Esophagus mucosa (tissue), 1 donor: ENCODE measurements around the gene MEAK7. TPM values are rescaled to one million over a fixed set of nuclear protein-coding genes. Genes with fewer than 3 reads are reported as not detected.
A peak's percentile ranks its signal among the peaks of the same experiment; 100 is the strongest.

ENCODE experiments used
- ATAC-seq: fragments of 200-7000 bp; cut with Tn5 transposase; one replicate; pipeline ENCODE4 v1.9.1; 2020
- total RNA-seq: library from RNA; stranded (reverse); gene quantifications from one replicate; pipeline ENCODE4 v1.2.4, GENCODE V29; 2023
- donor health status: DM: yes; HTN: yes; CAD: no.

Gene MEAK7
- total RNA-seq, 1 donor from 2014 or later = 58.3 TPM

DNA sequence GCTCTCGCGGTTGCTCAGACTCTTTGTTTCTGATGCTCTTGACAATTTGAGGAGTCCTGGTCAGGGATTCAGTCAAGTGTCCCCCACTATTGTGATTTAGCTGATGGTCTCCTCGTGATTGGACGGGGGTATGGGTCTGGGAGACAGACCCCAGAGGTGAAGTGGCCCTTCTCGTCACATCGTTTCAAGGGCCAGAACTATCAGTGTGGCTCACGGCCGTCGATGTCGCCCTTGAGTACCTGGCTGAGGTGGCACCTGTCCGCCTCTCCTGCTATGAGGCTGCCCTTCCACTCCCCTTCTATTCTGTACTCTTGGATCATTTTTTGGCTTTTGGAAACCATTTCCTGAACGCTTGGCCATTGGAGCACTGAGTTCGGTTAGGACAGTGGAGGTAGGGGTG lies 7.4 kb upstream of the MEAK7 start:
- ATAC-seq = no peak

DNA sequence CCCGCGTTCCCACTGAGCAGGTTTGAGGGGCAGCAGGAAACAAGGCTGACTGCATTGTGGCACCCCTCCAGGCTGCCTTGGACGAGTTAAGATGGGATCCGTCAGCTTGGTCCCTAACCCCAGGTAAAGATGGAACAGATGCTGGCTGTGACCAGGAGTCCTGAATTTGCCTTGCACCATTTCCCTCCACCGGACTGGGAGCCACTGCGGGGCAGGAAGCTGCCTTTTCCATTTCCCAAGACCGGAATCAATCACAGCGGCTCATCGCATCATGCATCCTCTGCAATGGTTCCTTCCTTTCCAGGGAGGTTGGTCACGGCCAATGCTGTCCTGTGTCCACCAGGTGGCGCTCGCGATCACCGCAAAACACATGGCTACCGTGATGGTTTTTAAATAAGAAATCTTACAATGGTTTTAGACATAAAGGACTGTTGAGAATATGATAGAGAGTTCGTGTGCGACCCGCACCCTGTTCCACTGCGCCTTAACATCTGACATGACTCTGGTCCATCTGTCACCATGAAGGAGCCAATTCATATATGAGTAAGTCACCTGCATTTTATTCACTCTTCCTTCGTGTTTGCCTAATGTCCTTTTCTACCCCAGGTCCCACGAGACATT lies 6.8 kb upstream of the MEAK7 start:
- peak; percentile 69 for ATAC-seq

- no peak for ATAC-seq
Measured at GRCh38 chr16:84509032-84509950, 4.8 kb upstream of the MEAK7 start.

DNA sequence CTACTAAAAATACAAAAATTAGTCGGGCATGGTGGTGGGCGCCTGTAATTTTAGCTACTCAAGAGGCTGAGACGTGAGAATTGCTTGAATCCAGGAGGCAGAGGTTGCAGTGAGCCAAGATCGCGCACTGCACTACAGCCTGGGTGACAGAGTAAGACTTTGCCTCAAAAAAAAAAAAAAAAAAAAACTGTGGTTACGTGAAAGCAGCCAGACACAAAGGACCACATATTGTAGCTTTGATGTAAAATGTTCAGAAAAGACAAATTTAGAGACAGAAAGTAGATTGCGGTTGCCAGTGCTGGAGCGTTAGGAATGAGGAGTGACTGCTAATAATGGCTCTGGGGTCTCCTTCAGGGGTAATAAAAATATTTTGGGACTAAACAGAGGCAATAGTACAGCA lies 4.0 kb upstream of the MEAK7 start:
- no peak for ATAC-seq

DNA sequence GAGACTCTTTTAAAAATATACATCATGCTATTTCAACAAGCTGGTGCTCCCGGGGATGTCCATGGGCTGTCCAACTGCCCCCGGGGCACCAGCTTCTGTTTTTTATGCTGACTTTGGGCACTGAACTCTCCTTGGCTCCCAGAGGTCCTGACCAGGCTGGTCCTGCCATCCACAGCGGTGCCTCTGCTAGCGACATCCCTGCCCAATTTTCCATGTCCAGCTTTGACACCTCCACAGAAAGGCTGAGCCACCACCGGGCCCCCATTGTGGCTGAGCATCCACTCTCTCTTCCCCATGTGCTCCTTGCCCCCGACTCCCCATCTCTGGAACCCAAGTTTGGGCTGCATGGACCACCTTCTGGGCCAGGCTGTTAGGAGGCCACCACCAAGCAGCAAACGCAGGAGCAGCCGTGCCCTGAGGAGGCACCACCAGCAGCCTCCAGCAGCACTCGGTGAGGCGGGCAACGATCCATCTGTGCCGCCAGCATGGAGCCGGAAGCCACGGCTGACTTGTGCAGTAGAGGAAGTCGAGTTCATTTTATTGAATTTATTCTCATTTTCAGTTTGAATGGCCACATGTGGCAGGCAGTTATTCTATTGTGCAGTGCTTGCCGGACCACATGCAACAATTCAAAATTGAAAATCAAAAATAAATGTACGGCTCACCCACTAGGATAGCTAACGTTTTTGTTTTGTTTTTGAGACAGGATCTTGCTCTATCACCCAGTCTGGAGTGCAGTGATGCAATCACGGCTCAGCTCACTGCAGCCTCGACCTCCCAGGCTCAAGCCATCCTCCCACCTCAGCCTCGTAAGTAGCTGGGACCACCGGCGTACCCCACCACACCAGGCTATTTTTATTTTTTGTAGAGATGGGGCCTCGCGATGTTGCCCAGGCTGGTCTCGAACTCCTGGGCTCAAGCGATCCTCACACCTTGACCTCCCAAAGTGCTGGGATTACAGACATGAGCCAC lies 2.8 kb upstream of the MEAK7 start:
- no peak for ATAC-seq

DNA sequence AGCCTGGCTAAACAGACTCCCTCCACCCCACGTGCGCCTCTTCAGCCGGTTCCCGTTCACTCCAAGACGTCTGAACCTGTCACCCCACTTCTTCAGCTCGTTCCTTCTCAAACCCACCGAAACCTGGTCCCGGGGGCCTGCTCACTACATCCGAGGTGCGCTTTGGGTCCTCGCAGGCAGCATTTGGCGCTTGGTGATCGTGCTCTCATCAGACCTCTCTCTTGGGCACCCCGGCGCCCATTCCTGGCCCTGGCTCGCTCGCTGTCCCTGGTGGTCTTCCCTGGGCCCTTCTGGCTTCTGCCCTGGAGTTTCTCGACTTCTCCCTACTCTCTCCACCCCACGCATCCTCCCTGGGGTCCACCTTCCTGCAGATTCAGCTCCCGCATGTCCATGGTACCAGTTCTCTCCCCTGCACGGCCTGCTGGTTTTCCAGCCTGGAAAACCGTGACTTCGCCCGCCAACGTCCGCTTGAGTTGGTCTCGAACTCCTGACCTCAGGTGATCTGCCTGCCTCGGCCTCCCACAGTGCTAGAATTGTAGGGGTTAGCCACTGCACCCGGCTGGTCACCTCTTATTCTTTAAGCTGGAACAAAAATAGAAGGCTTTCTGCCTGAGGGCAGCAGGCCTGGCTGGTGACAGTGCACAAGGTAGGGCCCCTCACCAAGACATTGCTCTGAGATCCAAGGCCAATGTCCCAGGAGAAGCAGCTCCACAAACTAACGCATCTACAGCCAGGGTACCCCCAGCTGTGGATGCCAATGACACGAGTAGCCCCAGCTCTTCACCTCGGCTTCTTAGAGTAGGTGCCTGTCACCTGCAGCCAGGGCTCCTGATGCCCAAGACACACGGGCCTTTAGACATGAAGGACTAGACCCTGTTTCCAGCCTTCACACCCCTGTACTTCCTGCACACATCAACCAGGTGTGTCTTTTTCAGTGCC lies 1.1 kb upstream of the MEAK7 start:
- ATAC-seq = peak; percentile 0

- no peak for ATAC-seq
Measured at GRCh38 chr16:84503751-84504395, 586 bp downstream of the MEAK7 start.

GRCh38 chr16:84502581-84502980 lies 1.9 kb downstream of the MEAK7 start:
- no peak for ATAC-seq

DNA sequence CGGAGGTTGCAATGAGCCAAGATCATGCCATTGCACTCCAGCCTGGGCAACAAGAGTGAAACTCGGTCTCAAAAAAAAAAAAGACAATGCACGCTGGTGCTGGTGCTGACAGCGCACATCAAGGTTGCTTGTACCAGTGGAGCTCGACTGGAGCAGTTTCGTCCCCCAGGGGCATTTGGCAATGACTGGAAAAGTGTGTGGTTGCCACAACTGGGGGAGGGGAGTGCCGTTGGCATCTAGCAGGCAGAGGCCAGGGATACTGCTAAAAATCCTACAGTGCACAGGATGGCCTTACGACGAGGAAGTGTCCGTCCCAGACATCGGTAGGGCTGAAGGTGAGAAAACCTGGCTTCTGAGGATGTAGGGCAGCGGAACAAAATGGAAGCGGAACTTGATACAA lies 2.4 kb downstream of the MEAK7 start:
- ATAC-seq = peak; percentile 17

- peak; percentile 62 for ATAC-seq
Measured at GRCh38 chr16:84501077-84501735, 3.3 kb downstream of the MEAK7 start.

DNA sequence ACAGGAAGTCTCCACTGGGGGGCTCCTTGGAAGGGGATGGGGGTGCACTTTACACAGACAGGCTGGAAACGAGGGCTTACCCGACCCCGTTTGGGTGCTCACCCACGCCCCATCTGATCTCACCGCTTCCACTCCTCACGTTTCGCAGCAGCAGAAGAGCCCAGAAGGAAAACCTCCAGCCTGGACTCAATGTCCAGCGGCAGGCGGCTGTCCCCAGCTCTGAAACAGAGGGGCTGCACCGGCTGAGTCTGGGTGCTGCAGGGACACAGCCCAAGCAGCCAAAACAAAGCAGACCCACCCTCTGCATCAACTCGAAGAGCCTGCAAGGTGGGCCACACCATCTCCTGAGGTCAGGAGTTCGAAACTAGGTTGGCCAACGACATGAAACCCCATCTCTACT lies 3.9 kb downstream of the MEAK7 start:
- ATAC-seq = no peak

DNA sequence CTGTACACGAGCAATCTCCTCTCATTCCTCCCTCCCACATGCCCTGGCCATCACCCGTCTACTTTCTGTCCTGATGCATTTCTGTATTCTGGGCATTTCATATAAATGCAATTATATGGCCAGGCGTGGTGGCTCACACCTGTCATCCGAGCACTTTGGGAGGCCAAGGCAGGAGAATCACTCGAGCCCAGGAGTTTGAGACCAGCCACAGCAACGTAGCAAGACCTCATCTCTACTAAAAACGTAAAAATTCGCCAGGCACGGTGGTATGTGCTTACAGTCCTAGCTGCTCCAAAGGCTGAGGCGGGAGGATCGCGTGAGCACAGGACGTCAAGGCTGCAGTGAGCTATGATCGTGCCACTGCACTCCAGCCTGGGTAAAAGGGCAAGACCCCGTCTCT lies 4.8 kb downstream of the MEAK7 start:
- no peak for ATAC-seq

- no peak for ATAC-seq
Measured at GRCh38 chr16:84498859-84499620, 5.4 kb downstream of the MEAK7 start.

DNA sequence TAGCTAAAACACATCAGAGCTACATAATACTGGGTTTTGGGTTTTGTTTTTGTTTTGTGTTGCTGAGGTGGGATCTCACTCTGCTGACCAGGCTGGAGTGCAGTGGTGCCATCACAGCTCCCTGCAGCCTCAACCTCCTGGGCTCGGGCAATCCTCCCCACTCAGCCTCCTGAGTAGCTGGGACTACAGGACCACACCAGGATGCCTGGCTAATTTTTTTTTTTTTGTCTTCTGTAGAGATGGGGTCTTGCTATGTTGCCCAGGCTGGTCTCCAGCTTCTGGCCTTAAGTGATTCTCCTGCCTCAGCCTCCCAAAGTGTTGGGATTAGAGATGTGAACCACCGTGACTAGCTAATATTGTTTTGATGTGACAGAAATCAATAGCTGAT lies 6.2 kb downstream of the MEAK7 start:
- ATAC-seq = no peak

DNA sequence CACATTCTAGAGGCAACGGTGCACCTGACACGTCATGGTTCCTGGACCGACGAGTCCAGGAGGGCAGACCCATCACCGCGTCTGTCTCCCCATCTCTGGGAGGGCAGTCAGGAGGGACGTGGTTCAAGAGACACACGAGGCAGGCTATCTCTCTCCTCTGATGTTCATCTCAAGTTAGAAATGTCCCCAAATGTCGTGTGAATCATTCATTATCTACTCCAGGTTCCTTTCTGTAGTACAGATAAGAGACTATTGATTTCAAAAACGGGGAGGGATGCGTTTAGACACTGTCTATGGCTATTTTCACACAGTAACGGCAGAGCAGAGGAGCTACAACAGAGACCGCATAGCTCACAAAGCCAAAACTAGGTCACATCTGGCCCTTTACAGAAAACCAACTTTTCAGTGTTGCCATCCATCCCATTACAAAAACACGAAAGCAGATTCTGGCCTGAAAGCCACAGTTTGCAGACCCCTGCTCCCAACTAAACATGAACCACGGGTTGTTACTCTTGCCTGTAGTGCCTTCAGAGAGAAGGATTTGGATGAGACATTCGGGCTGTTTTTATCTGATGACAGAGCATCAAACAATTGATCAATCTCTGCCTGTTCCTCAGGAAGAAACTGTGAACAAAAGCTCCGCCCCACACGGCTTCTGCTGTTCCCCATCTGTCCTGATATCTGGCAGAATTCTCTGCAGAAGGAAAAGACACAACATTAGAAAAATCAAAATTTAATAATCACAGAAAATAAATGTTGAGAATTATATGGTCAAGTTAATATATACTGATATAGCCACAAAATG lies 6.8 kb downstream of the MEAK7 start:
- no peak for ATAC-seq

DNA sequence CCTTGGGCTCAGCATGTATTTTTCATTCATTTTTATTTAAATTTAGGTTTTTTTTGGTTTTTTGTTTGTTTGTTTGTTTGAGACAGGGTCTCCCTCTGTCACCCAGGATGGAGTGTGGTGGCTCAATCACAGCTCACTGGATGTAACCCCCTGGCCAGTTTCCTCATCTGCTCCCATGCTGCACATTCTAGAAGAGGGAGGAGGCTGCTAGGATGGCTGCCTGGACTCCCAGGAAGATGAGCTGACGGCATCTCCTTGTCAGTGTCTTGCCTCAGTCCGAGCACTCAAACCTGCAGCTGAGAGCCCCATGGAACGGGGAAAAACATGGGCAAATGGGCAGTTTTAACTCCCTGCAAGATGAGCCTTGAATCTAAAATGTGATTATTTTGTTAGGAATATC lies 7.5 kb downstream of the MEAK7 start:
- ATAC-seq = no peak

- ATAC-seq = no peak
Measured at GRCh38 chr16:84495506-84495905, 9.0 kb downstream of the MEAK7 start.

GRCh38 chr16:84489131-84489530 lies 15.3 kb downstream of the MEAK7 start:
- ATAC-seq = no peak

- no peak for ATAC-seq
Measured at GRCh38 chr16:84487358-84487757, 17.1 kb downstream of the MEAK7 start.
